HCT116 (cell line): ENCODE data around the gene COX18. TPM values are rescaled to one million over a fixed set of nuclear protein-coding genes. Genes with fewer than 3 reads are reported as not detected.

ENCODE experiments used
- ATAC-seq: fragments of 200-7000 bp; cut with Tn5 transposase; 2 replicates; pipeline ENCODE4 v1.9.1; 2020; ENCODE audit warnings: mild to moderate bottlenecking, moderate library complexity
- BruUV-seq: library from RNA; stranded (reverse); fragments of 400-500 nt; replicated peaks from 2 replicates; lab custom pipeline; 2021; lab: Mats Ljungman, UMichigan
- CTCF ChIA-PET: fragments of 300-600 bp; sonication (Branson Sonifier 250); formaldehyde crosslinking; loops from one replicate; lab custom pipeline; 2021; ENCODE audit warnings: antibody characterized with exemption; lab: Charles Lee
- POLR2A ChIA-PET: fragments of 300-600, 350-600 bp; sonication (Branson Sonifier 250); formaldehyde crosslinking; loops from one replicate; lab custom pipeline; 2021; ENCODE audit warnings: antibody characterized with exemption; lab: Charles Lee
- RAD21 ChIA-PET, 2 experiments: fragments of 300-600 bp; sonication (Branson Sonifier 250); formaldehyde crosslinking; loops; one replicate each; lab custom pipeline; 2023; ENCODE audit warnings: low total read pairs in 2 of 2; ENCODE audit not compliant: uncharacterized antibody in 2 of 2, unreplicated experiment in 2 of 2, low non-redundant PET in 1 of 2; lab: Charles Lee
- DNase-seq: peaks from one replicate; pipeline ENCODE4 v3.0.0-alpha.2; 2010; ENCODE audit warnings: low read depth, low spot score
- H2AFZ ChIP-seq: fragments of 200-600 bp; shearing (Covaris generic), sonication (generic); 2 replicates; pipeline ENCODE4 v1.6.1; 2017; ENCODE audit warnings: low read depth, mixed run types, mixed read lengths, antibody characterized with exemption, low read length; ENCODE audit not compliant: poor library complexity, severe bottlenecking
- H3K27ac ChIP-seq: 2 replicates; pipeline ENCODE4 v1.5.1; 2012; ENCODE audit warnings: low read depth, low read length
- H3K27me3 ChIP-seq: fragments of 200-600 bp; sonication (generic); 2 replicates; pipeline ENCODE4 v1.6.1; 2016; ENCODE audit warnings: mixed run types, low read length, mixed read lengths; ENCODE audit not compliant: insufficient read depth
- H3K36me3 ChIP-seq, 2 experiments: fragments of 200-500 bp in 1 of 2; fragments of 200-600 bp in 1 of 2; sonication (Bioruptor generic) in 1 of 2; sonication (generic) in 1 of 2; 2 replicates each; pipeline versions ENCODE4 v1.5.1 to v1.6.1; 2014 to 2016; ENCODE audit warnings: low read length in 2 of 2, inconsistent platforms in 1 of 2, mixed read lengths in 1 of 2, mixed run types in 1 of 2; ENCODE audit not compliant: insufficient read depth in 2 of 2, control insufficient read depth in 1 of 2
- H3K4me1 ChIP-seq, 2 experiments: fragments of 200-600 bp in 1 of 2; sonication (generic) in 1 of 2; 2 replicates each; pipeline versions ENCODE4 v1.5.1 to v1.6.1; 2012 to 2017; ENCODE audit warnings: low read length in 2 of 2, inconsistent platforms in 1 of 2, mild to moderate bottlenecking in 1 of 2, mixed read lengths in 1 of 2, mixed run types in 1 of 2, moderate library complexity in 1 of 2; ENCODE audit not compliant: insufficient read depth in 2 of 2, control insufficient read depth in 1 of 2
- H3K4me2 ChIP-seq: fragments of 200-600 bp; sonication (generic); 2 replicates; pipeline ENCODE4 v1.6.1; 2017; ENCODE audit warnings: mixed run types, low read length, mixed read lengths
- H3K4me3 ChIP-seq, 2 experiments: fragments of 200-600 bp in 1 of 2; sonication (generic) in 1 of 2; replicated peaks in 1 of 2; 2 replicates each; pipeline ENCODE4 v1.5.1; 2011 to 2016; ENCODE audit warnings: low read length in 2 of 2, control low read depth in 1 of 2, low read depth in 1 of 2, mild to moderate bottlenecking in 1 of 2, mixed read lengths in 1 of 2, mixed run types in 1 of 2
- H3K79me2 ChIP-seq: fragments of 200-600 bp; sonication (generic); 2 replicates; pipeline ENCODE4 v1.6.1; 2017; ENCODE audit warnings: mild to moderate bottlenecking, mixed run types, low read length, moderate library complexity, mixed read lengths; ENCODE audit not compliant: insufficient read depth
- H3K9ac ChIP-seq: fragments of 200-600 bp; sonication (generic); 2 replicates; pipeline ENCODE4 v1.6.1; 2016; ENCODE audit warnings: low read length, mixed read lengths
- H3K9me2 ChIP-seq: fragments of 200-600 bp; sonication (generic), shearing (Covaris generic); 2 replicates; pipeline ENCODE4 v1.6.1; 2017; ENCODE audit warnings: mixed run types, mild to moderate bottlenecking, moderate library complexity; ENCODE audit not compliant: insufficient read depth
- H3K9me3 ChIP-seq, 2 experiments: fragments of 200-500 bp in 1 of 2; fragments of 200-600 bp in 1 of 2; sonication (Bioruptor generic) in 1 of 2; sonication (generic) in 1 of 2; 2 replicates each; pipeline ENCODE4 v1.6.1; 2014 to 2017; ENCODE audit warnings: low read length in 2 of 2, mixed read lengths in 2 of 2, inconsistent platforms in 1 of 2, low read depth in 1 of 2, mild to moderate bottlenecking in 1 of 2, mixed run types in 1 of 2, moderate library complexity in 1 of 2; ENCODE audit not compliant: control insufficient read depth in 1 of 2, insufficient read depth in 1 of 2
- H4K20me1 ChIP-seq: fragments of 200-600 bp; sonication (generic), shearing (Covaris generic); 2 replicates; pipeline ENCODE4 v1.6.1; 2017; ENCODE audit warnings: mixed run types, mild to moderate bottlenecking, moderate library complexity; ENCODE audit not compliant: insufficient read depth
- CBX3 ChIP-seq: IDR thresholded peaks from 2 replicates; pipeline ENCODE4 v1.6.1; 2012; ENCODE audit warnings: low read depth
- CEBPB ChIP-seq: IDR thresholded peaks from 2 replicates; pipeline ENCODE4 v1.6.1; 2012; ENCODE audit warnings: low read depth
- JUND ChIP-seq: IDR thresholded peaks from 2 replicates; pipeline ENCODE4 v1.6.1; 2012
- TCF7L2 ChIP-seq: IDR thresholded peaks from 2 replicates; pipeline ENCODE4 v1.7.0; 2011; ENCODE audit warnings: borderline replicate concordance, inconsistent platforms; ENCODE audit not compliant: insufficient read depth, insufficient read length; ENCODE audit errors: extremely low read depth
- YY1 ChIP-seq: IDR thresholded peaks from 2 replicates; pipeline ENCODE4 v1.6.1; 2011; ENCODE audit warnings: low read length, low read depth, moderate library complexity, mild to moderate bottlenecking; ENCODE audit not compliant: insufficient replicate concordance; ENCODE audit errors: extremely low read depth
- intact Hi-C: fragments of 100-400 bp; cut with micrococcal nuclease; formaldehyde crosslinking; loops from 2 replicates; pipeline ENCODE4 v1.10.0; 2022
- total RNA-seq: library from RNA; stranded (reverse); gene quantifications from one replicate; pipeline ENCODE4 v1.2.1, GENCODE V29; 2021; ENCODE audit not compliant: unreplicated experiment
- TF ChIP-seq, protein P1 (sequence below): IDR thresholded peaks from 2 replicates; pipeline ENCODE4 v1.6.1; 2011; ENCODE audit warnings: mild to moderate bottlenecking, low read length, moderate library complexity; ENCODE audit not compliant: insufficient replicate concordance; ENCODE audit errors: extremely low read depth
- TF ChIP-seq, protein P2 (sequence below): IDR thresholded peaks from 2 replicates; pipeline ENCODE4 v1.6.1; 2012

COX18 gene
- total RNA-seq, 1 experiment from 2014 or later = 12.5 TPM

GRCh38 chr4:73103799-73104503 lies 34.4 kb upstream of the COX18 start:
- Histone ChIP-seq H3K9me3 (no peaks in the 10 kb centered on the region), H4K20me1 (no peaks in the 10 kb centered on the region)
- intact Hi-C loops = no loop called here
- TF ChIP-seq, protein P1, sequence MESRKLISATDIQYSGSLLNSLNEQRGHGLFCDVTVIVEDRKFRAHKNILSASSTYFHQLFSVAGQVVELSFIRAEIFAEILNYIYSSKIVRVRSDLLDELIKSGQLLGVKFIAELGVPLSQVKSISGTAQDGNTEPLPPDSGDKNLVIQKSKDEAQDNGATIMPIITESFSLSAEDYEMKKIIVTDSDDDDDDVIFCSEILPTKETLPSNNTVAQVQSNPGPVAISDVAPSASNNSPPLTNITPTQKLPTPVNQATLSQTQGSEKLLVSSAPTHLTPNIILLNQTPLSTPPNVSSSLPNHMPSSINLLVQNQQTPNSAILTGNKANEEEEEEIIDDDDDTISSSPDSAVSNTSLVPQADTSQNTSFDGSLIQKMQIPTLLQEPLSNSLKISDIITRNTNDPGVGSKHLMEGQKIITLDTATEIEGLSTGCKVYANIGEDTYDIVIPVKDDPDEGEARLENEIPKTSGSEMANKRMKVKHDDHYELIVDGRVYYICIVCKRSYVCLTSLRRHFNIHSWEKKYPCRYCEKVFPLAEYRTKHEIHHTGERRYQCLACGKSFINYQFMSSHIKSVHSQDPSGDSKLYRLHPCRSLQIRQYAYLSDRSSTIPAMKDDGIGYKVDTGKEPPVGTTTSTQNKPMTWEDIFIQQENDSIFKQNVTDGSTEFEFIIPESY = no peak
- TF ChIP-seq CEBPB = no peak
- TF ChIP-seq, all 23 proteins: peak for 0
- peak overlapping the region; percentile 5 for H3K4me2 ChIP-seq
- RAD21 ChIA-PET = no interaction called here
- H3K9ac ChIP-seq = peak overlapping the region; percentile 9; the same call in 1 of the 2 replicates
- peaks cover 0 to 14% of the 10 kb centered on the region in 2 experiments; a peak in 2 of 4 replicates for H3K4me1 ChIP-seq
- ATAC-seq = peak; percentile 69
- H3K27ac ChIP-seq = peak overlapping the region; percentile 21; the same call in 1 of the 2 replicates
- no peaks in the 10 kb centered on the region for H3K9me2 ChIP-seq
- H3K79me2 ChIP-seq = 0 out of 2 replicates have a peak, but pooled peaks cover 6% of the 10 kb centered on the region
- H2AFZ ChIP-seq = no peak overlapping the region
- no peak overlapping the region for H3K4me3 ChIP-seq
- POLR2A ChIA-PET = no interaction called here
- CTCF ChIA-PET = no interaction called here
- H3K27me3 ChIP-seq = no peaks in the 10 kb centered on the region
- H3K36me3 ChIP-seq = peaks cover 23 to 26% of the 10 kb centered on the region in 2 experiments; a peak in 3 of 4 replicates
- DNase-seq = no peak
- BruUV-seq = no TSS peak

- no peaks in the 10 kb centered on the region for H3K9me2 ChIP-seq
- 0 out of 2 replicates have a peak, but pooled peaks cover 4% of the 10 kb centered on the region for H3K79me2 ChIP-seq
- no peaks in the 10 kb centered on the region for H3K27me3 ChIP-seq
- RAD21 ChIA-PET = no interaction called here
- POLR2A ChIA-PET = no interaction called here
- no peak overlapping the region for H3K4me2 ChIP-seq
- peaks cover 38 to 45% of the 10 kb centered on the region in 2 experiments; a peak in 3 of 4 replicates for H3K36me3 ChIP-seq
- DNase-seq (no peak), ATAC-seq (peak; percentile 14; the same call in 1 of the 2 replicates)
- CTCF ChIA-PET = interaction anchor here (0.6 kb wide), 1 partner anchor 555 kb away, joined by 3 read pairs; no protein-coding TSS in a partner anchor
- intact Hi-C loops = no loop called here
- H3K27ac ChIP-seq = no peak overlapping the region
- H3K9me3 ChIP-seq = no peaks in the 10 kb centered on the region
- no peak overlapping the region for H3K4me3 ChIP-seq
- TF ChIP-seq, protein P2, sequence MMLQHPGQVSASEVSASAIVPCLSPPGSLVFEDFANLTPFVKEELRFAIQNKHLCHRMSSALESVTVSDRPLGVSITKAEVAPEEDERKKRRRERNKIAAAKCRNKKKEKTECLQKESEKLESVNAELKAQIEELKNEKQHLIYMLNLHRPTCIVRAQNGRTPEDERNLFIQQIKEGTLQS = no peak
- TF ChIP-seq JUND (no peak), TCF7L2 (no peak), CBX3 (no peak), YY1 (no peak)
- no peaks in the 10 kb centered on the region for H4K20me1 ChIP-seq
- no TSS peak for BruUV-seq
- H3K9ac ChIP-seq = no peak overlapping the region
- no peak overlapping the region for H2AFZ ChIP-seq
- H3K4me1 ChIP-seq = peaks cover 0 to 4% of the 10 kb centered on the region in 2 experiments; a peak in 2 of 4 replicates
Observed at GRCh38 chr4:73099143-73099542, 29.6 kb upstream of the COX18 start.
